Measurements from ENCODE around the gene DZANK1. TPM values are rescaled to one million over a fixed set of nuclear protein-coding genes. Genes with fewer than 3 reads are reported as not detected.
"Not testable (repeated sequence)": the region's sequence is repeated elsewhere in the genome, so short reads cannot be mapped to it uniquely, and the experiment has no call there.

The DZANK1 gene
- total RNA-seq, 2 donors from 2014 or later: 0.41 to 0.83 TPM

- no peak for TF ChIP-seq CTCF (IDR thresholded peaks at IDR 0.05)
- H3K4me3 ChIP-seq: no peak overlapping the region
- no peaks in the 10 kb centered on the region for H3K4me1 ChIP-seq
- no peaks in the 10 kb centered on the region for H3K27me3 ChIP-seq
- DNase-seq (ENCODE audit: low spot score): no peak
- H3K27ac ChIP-seq: no peak overlapping the region
- H3K36me3 ChIP-seq: no peaks in the 10 kb centered on the region
- H3K9me3 ChIP-seq: peaks cover 0 to 8% of the 10 kb centered on the region in 2 donors
These were observed 63.6 kb downstream of the DZANK1 start for GRCh38 chr20:18403269-18403668.

GRCh38 chr20:18401305-18401704, 65.5 kb downstream of the DZANK1 start:
- Histone ChIP-seq H3K9me3 (peaks cover 0 to 8% of the 10 kb centered on the region in 2 donors), H3K4me3 (no peak overlapping the region), H3K4me1 (no peaks in the 10 kb centered on the region), H3K27me3 (no peaks in the 10 kb centered on the region), H3K27ac (no peak overlapping the region), H3K36me3 (no peaks in the 10 kb centered on the region)
- TF ChIP-seq CTCF (IDR thresholded peaks at IDR 0.05): no peak
- DNase-seq (ENCODE audit: low spot score): no peak

- no peak for DNase-seq (ENCODE audit: low spot score)
- H3K36me3 ChIP-seq: no peaks in the 10 kb centered on the region
- H3K4me1 ChIP-seq: no peaks in the 10 kb centered on the region
- no peak overlapping the region for H3K4me3 ChIP-seq
- H3K9me3 ChIP-seq: peaks cover 0 to 8% of the 10 kb centered on the region in 2 donors
- H3K27me3 ChIP-seq: no peaks in the 10 kb centered on the region
- TF ChIP-seq CTCF (IDR thresholded peaks at IDR 0.05): no peak
- H3K27ac ChIP-seq: no peak overlapping the region
These were observed 66.4 kb downstream of the DZANK1 start for GRCh38 chr20:18400460-18400859.

DNA sequence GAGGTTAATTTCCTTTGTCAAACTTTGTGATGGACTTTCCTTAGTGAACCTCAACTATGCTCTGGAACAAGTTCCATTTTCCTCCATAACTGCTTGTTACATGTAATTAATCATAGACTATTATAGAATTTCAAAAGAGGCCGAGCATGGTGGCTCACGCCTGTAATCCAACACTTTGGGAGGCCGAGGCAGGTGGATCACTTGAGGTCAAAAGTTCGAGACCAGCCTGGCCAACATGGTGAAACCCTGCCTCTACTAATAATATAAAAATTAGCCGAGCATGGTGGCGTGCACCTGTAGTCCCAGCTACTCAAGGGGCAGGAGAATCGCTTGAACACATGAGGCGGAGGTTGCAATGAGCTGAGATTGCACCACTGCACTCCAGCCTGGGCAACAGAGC, 68.1 kb downstream of the DZANK1 start:
- H3K27ac ChIP-seq; H3K4me1 ChIP-seq; H3K27me3 ChIP-seq; DNase-seq (ENCODE audit: low spot score); H3K9me3 ChIP-seq; H3K36me3 ChIP-seq; H3K4me3 ChIP-seq: not testable (repeated sequence)

GRCh38 chr20:18397030-18397429, 69.8 kb downstream of the DZANK1 start:
- DNase-seq (ENCODE audit: low spot score): no peak
- H3K27ac ChIP-seq: no peak overlapping the region
- no peak overlapping the region for H3K4me3 ChIP-seq

GRCh38 chr20:18395544-18395943, 71.3 kb downstream of the DZANK1 start:
- H3K9me3 ChIP-seq: no peaks in the 10 kb centered on the region
- no peaks in the 10 kb centered on the region for H3K27me3 ChIP-seq
- TF ChIP-seq CTCF (IDR thresholded peaks at IDR 0.05): no peak
- no peak overlapping the region for H3K27ac ChIP-seq
- H3K4me3 ChIP-seq: no peak overlapping the region
- no peaks in the 10 kb centered on the region for H3K36me3 ChIP-seq
- H3K4me1 ChIP-seq: no peaks in the 10 kb centered on the region
- DNase-seq (ENCODE audit: low spot score): no peak

More at GRCh38 chr20:18397030-18397429, 69.8 kb downstream of the DZANK1 start:
- Histone ChIP-seq H3K9me3 (peaks cover 0 to 8% of the 10 kb centered on the region in 2 donors), H3K4me1 (no peaks in the 10 kb centered on the region), H3K27me3 (no peaks in the 10 kb centered on the region), H3K36me3 (no peaks in the 10 kb centered on the region)
- TF ChIP-seq CTCF (IDR thresholded peaks at IDR 0.05): no peak
